HG02840 (cell line): ENCODE data around the gene TOX3.

ENCODE experiments used
- ATAC-seq: cut with Tn5 transposase; IDR thresholded peaks from one replicate; pipeline ENCODE4 v1.9.1; 2021; ENCODE audit warnings: mild to moderate bottlenecking, moderate library complexity, moderate number of reproducible peaks; ENCODE audit not compliant: unreplicated experiment, low FRiP score

The TOX3 gene

GRCh38 chr16:52540910-52541309 lies 6.0 kb downstream of the TOX3 start:
- no peak for ATAC-seq

- ATAC-seq, result no peak
These were observed 7.8 kb downstream of the TOX3 start for GRCh38 chr16:52539191-52539590.

GRCh38 chr16:52538511-52538910 lies 8.4 kb downstream of the TOX3 start:
- no peak for ATAC-seq

- ATAC-seq, result no peak
These were observed 9.4 kb downstream of the TOX3 start for GRCh38 chr16:52537516-52537915.

- no peak for ATAC-seq
These were observed 11.9 kb downstream of the TOX3 start for GRCh38 chr16:52535076-52535475.

GRCh38 chr16:52533296-52533695 lies 13.6 kb downstream of the TOX3 start:
- no peak for ATAC-seq

GRCh38 chr16:52532384-52532783 lies 14.6 kb downstream of the TOX3 start:
- ATAC-seq, result no peak

- ATAC-seq, result no peak
These were observed 17.7 kb downstream of the TOX3 start for GRCh38 chr16:52529226-52529625.

GRCh38 chr16:52528393-52529065 lies 18.4 kb downstream of the TOX3 start:
- ATAC-seq, result no peak

- no peak for ATAC-seq
These were observed 20.1 kb downstream of the TOX3 start for GRCh38 chr16:52526830-52527229.

- no peak for ATAC-seq
These were observed 20.7 kb downstream of the TOX3 start for GRCh38 chr16:52526116-52526828.

GRCh38 chr16:52521570-52521969 lies 25.4 kb downstream of the TOX3 start:
- no peak for ATAC-seq

- no peak for ATAC-seq
These were observed 28.1 kb downstream of the TOX3 start for GRCh38 chr16:52518884-52519283.

- ATAC-seq, result no peak
These were observed 31.8 kb downstream of the TOX3 start for GRCh38 chr16:52515068-52515671.

- ATAC-seq, result no peak
These were observed 34.5 kb downstream of the TOX3 start for GRCh38 chr16:52512297-52512987.

- ATAC-seq, result no peak
These were observed 45.2 kb downstream of the TOX3 start for GRCh38 chr16:52501746-52502145.

GRCh38 chr16:52500963-52501362 lies 46.0 kb downstream of the TOX3 start:
- no peak for ATAC-seq

GRCh38 chr16:52499060-52499440 lies 47.9 kb downstream of the TOX3 start:
- no peak for ATAC-seq

GRCh38 chr16:52498328-52499059 lies 48.4 kb downstream of the TOX3 start:
- ATAC-seq, result no peak

GRCh38 chr16:52497067-52497816 lies 49.7 kb downstream of the TOX3 start:
- ATAC-seq, result no peak
